ENCODE measurements around the gene ALG12.

ALG12 gene

DNA sequence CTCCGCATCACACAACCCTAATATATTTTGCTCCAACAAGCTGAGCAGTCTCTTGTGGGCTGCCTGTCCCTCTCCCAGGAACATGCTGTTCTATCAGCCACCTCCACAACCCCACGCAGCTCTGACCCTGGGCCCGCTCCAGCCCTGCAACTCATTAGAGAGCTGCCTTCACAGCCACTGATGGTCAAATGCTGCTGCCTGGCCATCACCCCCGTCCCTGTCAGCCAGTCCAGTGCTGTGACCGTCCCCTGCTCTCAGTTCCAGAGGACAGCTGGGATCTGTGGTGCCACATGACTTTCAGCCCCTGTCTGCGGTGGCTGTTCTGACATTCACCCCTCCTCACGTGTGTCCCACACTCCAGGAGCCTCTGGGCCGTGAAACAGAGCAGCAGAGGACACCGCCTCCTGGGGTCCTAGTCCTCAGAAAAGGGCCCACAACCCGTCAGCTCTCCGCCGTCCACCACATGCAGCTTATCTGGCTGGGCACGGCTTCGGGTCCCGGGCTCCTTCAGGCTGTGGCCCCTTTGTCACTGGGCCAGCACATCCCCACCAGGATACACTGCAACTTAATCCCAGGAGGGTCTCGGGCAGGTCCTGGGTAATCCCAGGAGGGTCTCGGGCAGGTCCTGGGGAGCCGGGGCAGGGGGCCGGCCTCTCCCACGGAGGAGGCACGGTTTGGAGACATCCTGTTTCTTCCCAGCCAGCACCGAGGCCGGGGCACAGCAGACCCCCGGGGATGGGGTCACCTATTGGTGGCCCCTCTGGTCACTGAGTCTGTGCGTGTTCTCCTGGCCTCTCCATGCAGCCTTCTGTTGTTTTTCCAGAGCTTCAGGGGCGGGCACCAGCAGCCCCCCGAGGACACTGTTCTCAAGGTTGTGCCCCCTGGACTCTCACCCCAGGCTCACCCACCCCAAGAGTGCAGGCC lies 15.3 kb upstream of the ALG12 start:
- no peak for DNase-seq (ENCODE audit: low read depth in 2 of 3, low spot score in 2 of 3)

DNA sequence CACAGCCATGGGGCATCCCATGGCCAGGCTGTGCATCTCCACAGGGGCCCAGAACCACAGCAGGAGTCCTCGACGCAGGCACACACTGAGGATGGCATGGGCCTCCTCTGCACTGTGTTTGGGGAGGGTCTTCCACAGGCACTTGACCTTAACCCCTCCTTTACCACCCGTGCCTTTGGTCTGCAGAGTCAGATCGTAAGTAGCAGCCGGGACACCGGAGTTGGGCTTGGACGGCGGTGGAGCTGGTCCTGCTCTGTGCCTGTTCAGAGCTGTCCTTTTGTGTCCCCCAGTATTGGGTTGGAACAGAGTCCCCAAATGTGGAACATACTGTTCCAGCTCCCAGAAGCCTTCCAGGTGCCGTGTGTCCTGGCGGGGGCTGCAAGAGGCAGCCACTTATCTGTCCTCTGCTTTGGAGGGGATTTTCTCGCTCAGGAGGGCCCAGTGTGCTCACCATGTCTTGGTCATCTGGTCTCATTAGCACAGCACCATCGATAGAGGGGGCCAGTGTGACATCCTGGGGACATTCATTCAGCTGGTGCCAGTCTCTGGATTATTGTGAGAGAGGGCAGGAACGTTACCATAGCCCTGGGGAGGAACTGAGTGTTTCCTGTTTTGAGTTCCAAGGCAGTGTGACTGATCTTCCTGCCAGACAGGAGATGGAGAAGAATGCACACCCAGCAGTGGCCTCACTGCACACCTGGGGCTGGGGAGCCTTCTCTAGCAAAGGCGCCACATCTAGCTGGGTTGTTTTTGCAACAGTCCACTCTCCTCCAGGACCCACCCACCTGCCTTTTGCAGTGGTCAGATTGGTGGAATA lies 12.6 kb upstream of the ALG12 start:
- DNase-seq (ENCODE audit: low read depth in 2 of 3, low spot score in 2 of 3): no peak

DNA sequence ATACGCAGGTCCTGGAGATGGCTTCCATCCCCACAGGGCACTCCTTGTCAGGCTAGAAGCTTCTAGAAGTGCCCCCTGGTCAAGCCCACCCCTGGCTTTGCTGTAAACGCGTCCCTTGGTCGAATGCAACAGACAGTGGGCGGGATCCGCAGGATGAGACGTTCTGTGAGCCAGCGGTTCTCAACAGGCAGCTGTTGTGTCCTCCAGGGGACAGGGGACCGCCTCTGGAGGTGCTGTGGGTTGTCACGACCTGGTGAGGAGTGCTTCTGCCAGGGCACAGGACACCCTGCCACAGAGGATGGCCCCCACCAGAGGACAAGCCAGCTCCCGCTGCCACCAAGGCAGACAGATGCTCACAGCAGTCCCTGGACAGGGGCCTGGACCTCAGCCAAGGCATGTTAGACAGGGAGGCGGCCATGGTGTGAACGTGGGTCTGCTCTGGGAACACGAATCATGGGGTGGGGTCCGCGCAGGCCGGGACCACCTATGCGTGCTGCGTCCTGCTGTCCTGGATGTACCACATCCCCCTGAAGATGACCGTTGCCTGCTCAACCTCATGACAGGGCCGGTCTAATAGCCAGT lies 11.8 kb upstream of the ALG12 start:
- DNase-seq (ENCODE audit: low read depth in 2 of 3, low spot score in 2 of 3): no peak

DNA sequence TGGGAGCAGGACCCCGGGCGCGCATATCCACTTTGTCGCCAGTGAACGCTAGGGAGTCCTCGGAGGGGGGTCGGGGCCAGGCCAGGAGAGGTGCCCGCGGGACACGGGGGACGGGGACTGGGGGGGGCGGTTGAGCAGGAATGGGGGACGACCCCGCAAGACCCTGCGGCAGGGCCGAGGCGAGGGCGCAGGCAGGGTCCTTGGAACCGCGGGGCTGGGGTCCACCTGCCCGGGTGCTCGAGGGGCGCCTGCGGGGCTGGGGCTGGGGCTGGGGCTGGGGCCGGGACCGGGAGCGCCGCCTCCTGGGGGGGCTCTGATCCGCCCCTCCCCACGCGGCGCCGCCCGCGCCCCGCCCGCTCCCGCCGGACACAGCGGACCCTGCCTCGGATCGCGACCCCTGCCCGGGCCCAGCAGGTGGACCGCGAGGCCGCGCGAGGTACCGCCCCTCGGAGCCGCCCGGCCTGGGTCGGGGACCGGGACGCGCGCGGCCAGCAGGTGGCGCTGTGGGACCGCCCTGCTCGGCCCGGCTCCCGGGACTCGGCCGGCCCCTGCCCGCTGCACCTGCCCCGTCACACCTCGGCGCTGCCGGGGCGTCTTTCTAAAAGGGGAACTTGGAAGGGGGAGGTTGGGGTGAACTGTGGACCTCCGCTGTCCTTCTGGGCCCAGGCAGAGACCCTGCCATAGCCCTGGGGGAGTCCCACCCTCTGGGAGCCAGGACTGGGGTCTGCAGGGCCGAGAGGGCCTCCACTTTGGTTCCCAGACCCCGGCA lies 11.2 kb upstream of the ALG12 start:
- peak in 2 of 3 experiments; percentile 75 to 78 for DNase-seq (ENCODE audit: low read depth in 2 of 3, low spot score in 2 of 3)

DNA sequence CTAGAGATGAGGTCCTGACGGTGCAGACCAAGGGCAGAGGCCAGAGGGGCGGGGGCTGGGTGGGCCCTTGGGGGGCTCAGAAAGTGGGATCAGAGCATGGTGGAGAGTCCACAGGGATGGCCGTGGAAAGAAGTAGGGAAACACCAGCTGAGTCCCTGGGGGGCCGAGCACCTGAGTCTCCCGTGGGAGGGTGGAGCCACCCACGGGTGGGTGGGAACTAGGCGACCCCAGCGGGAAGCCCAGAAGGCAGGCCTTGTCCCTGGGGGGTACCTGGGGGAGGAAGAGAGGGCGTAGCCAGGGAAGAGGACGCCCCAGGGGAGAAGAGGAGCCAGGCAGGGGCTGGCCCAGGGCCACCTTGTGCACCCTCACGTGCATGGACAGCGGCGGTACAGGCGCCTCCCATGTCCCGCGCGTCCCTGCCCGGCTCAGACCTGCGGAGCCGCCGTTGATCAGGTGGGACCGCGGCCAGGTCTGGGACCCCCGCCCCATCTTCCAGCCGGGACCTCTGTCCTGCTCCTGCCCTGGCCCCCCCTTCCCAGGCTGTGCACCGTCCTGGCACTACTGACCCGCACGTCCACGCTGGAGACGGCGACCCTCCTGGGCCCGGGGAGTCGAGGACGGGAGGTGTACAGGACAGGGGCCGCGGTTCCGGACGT lies 10.4 kb upstream of the ALG12 start:
- no peak for DNase-seq (ENCODE audit: low read depth in 2 of 3, low spot score in 2 of 3)

DNA sequence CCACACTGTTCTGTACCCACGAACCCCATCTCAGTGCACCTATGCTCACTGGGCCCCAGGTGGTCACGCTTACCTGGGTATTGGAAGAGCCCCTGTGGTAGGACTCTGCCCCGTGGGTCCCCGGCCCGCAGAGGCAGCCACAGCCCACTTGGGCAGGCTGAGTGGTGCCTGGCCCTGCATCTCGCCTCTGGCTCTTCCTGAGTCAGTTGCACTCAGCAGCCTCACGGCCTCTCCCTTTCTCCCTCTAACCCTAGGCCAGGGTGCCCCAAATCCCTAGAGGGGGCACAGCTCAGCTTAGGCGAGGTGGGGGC lies 9.9 kb upstream of the ALG12 start:
- DNase-seq (ENCODE audit: low read depth in 2 of 3, low spot score in 2 of 3): no peak

DNA sequence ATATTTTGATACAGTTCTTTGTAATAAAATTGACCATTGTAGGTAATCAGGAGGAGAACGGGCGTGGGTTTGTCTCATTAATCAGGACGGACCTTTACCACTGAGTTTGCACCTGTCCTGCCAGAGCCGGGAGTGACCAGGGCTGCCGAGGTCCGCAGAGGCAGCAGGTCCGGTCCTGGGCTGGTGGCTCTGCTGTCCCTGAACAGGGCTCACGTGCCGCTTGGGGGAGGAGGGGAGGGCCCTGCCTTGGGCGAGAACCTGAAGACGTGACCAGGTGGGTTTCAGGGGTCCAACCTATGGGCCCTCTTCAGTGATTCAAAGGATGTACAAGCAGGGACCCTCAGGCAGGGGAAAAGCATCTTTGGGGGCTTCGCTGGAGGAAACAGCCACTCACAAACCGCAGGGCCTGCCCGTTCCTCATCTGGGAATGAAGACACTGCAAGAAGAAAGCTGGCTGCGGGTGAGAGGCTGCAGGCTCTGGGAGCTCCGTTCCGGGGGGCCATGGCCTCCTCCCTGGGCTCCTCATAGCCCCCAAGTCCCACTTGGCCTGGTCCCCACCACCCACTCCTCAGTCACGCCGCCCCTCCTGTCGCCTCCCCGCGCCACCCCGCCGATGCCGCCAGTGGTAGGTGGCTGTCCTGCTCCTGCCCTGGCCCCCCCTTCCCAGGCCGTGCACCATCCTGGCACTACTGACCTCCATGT lies 9.4 kb upstream of the ALG12 start:
- DNase-seq (ENCODE audit: low read depth in 2 of 3, low spot score in 2 of 3): no peak

DNA sequence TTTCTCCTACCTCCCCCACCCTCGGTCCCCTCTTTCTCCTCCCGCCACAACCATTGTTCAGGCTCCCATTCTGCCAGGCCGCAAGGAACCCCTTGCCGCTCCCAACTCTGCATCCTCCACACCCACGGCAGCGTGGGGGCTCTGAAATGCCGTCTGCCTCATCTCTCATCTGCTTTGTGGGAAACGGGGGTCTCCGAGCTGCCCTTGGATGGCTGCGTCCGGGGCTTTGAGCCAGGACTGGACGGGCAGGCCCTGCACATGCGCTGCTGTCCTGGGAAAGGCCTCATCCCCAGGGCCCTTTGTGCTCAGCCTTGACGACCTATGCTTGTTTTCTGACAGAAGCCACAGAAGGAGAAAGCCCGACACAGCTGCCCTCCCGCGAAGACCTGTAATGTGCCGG lies 8.7 kb upstream of the ALG12 start:
- no peak for DNase-seq (ENCODE audit: low read depth in 2 of 3, low spot score in 2 of 3)

DNA sequence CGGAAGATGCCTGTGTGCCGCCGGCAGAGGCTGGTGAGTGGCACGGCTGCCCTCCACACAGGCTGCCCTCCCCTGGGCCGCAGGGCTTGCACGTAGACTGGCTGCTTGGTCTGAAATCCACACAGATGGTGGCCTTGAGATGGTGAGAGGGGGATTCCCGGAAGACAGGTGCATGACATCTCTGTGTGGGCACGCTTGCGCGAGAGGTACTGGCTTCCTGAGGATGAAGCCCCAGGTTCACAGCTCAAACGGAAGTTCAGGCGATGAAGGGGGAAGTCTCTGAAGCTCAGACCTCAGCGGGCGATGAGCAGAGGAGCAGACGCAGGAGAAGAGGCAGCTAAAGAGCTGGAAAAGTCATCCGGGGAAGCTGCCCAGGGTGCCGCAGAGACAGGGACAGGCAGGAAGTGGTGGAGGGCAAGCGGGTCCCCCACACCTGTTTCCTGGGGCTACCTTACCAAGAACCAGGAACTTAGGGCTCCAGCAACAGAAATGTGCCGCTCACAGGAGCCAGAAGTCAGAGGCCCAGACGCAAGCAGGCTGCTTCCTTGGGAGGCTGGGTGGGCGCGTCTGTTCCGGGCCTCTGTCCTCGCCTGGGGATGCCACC lies 7.4 kb upstream of the ALG12 start:
- no peak for DNase-seq (ENCODE audit: low read depth in 2 of 3, low spot score in 2 of 3)

DNA sequence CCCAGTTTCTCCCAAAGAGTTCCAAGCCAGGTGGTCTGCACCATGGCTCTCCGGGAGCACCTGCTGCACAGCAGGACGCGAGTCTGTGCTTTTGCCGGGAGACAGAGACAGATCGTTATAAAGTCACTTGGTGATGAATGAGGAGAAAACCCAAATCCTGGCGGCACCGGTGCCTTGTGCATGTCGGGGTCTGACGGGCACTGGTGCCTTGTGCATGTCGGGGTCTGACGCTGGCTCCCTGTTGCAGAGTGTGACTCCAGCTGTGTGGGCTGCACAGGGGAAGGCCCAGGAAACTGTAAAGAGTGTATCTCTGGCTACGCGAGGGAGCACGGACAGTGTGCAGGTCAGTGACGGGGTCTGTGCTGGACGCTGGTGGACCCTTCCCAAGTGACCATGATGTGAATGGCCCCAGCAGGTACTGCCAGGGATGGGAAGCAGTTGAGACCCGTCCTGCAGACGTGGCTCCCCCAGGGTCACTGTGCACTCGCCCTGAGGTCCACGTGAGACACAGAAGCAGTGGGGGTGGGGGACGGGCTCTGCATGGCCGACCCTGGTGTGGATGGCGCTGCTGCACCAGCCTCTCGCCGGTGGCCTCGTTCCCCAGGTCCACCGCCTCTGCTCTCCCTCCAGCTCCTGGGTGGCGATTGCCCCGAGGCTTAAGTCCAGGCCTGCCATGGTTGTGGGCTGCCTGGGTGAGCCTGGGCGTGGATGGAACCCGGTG lies 6.0 kb upstream of the ALG12 start:
- DNase-seq (ENCODE audit: low read depth in 2 of 3, low spot score in 2 of 3): no peak

DNA sequence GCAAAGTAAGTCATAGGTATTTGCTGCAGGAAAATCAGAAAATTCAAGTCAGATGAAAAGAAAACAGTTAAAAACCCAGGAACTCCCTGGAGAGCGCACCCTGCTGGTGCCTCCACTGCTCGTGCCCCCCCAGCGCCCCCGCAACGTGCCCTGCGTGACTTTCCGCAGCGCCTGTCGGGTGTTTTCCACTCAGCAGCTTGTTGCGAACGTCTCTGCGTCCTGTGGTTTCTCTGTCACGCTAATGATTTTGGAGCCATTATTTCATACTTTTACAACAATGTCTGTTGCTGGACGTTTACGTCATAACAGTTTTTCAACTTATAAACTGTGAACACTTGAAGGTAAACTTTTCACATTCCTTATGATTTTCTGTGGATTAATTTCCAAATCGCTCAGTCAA lies 5.2 kb upstream of the ALG12 start:
- DNase-seq (ENCODE audit: low read depth in 2 of 3, low spot score in 2 of 3): no peak

DNA sequence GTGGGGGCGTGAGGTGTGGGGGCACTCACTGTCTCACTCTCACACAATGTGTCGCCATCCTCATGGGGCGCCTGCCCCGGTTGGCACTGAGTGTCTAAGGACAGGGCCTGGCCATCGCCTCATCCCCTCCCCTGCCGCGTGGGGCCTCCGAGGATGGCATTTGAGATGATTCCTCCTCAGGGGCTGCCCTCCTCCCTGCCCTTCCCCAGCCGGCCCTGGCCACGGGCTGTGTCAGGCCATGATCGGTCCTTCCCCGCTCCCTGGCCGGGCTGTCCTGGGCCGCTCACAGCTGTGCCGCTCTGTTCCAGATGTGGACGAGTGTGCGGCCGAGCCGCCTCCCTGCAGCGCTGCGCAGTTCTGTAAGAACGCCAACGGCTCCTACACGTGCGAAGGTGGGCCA lies 4.7 kb upstream of the ALG12 start:
- no peak for DNase-seq (ENCODE audit: low read depth in 2 of 3, low spot score in 2 of 3)

DNA sequence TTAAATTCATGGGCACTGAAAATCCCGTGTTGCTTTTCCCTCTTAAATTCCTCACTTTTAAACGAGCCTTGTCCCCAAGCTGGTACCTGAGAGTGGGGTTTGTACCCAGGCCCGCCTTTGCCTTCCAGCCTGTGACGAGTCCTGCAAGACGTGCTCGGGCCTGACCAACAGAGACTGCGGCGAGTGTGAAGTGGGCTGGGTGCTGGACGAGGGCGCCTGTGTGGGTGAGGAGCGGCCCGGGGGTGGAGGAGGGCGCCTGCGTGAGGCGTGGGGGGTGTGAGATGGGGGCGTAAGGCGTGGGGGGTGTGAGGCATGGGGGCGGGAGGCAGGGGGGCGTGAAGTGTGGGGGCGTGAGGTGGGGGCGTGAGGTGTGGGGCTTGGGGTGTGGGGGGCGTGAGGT lies 4.2 kb upstream of the ALG12 start:
- DNase-seq (ENCODE audit: low read depth in 2 of 3, low spot score in 2 of 3): no peak

DNA sequence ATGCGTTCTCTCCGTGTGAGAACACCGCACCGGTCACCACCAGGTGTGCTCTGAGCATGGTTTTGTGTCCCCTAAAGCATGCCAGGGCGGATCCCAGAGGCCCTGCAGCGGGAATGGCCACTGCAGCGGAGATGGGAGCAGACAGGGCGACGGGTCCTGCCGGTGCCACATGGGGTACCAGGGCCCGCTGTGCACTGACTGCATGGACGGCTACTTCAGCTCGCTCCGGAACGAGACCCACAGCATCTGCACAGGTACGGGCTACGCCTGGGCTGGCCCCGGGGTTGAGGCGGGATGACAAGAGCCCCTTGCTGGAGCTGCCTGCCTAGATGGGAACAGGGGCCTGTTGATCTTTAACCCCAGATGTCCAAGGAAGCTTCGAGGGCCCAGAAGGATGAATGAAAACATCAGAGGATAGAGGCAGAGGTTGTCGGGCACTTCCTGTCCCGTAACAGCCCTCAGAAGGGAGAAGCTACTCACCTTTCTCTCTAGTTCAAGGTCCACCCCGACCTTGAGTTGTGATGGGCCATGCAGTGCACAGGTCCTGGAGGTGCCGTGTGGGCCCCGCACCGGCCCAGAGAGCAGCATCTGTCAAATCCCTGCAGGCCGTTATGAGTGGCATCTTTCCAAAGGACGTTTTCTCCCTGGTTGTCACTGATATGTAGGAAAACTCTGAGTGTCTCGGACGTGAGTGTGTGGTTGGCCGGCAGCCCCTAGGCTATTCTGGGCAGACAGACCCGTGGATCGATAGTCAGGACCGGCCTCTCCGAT lies 3.5 kb upstream of the ALG12 start:
- DNase-seq (ENCODE audit: low read depth in 2 of 3, low spot score in 2 of 3): no peak

DNA sequence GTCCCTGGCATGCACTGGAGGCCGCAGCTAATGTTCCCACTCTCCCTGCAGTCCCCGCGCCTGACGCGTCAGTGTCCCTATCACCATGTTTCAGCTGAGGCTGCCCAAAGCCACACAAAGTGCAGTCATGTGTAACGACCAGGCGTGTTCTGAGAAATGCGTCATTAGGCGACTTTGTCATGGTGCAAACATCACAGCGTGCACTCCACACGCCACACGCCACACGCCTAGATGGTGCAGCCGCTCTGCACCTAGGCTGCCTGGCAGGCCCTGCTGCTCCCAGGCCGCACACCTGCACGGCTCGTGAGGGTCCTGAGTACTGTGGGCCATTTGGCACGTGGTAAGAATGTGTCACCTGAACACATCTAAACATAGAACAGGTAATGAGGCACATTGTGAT lies 2.6 kb upstream of the ALG12 start:
- no peak for DNase-seq (ENCODE audit: low read depth in 2 of 3, low spot score in 2 of 3)

DNA sequence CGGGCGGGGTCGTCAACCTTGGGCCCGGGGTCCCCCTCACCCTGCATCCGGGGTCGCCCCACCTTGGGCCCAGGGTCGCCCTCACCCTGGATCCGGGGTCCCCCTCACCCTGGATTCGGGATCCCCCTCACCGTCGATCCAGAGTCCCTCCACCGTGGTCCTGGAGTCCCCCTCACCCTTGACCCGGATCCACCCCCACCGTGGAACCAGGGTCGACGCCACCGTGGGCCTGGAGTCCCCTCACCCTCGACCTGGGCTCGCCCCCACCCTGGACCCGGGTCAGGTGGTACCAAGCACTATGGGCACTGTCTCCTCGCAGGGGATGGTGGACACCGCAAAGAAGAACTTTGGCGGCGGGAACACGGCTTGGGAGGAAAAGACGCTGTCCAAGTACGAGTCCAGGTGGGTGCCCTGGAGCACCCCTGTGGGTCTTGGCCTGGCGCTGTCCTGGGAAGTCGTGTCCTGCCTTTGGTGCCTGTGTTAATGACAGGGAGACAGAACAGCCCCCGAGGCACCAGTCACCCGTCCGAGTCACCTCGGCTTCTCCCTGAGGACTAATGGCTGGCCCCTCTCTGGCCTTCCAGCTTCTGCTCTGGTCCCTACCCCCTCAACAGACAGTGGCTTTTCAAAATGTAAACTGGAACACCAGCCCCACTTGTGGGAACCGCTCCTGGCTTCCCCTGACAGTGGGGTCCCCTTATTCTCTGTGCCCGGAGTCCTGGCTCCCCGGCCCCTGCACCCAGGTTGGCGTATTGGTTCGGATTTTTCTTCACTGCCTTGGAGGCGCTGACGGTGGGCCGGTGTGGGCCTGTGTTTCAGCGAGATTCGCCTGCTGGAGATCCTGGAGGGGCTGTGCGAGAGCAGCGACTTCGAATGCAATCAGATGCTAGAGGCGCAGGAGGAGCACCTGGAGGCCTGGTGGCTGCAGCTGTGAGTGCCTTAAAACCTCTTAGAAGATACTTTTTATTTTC lies 958 bp upstream of the ALG12 start:
- DNase-seq (ENCODE audit: low read depth in 2 of 3, low spot score in 2 of 3): no peak

DNA sequence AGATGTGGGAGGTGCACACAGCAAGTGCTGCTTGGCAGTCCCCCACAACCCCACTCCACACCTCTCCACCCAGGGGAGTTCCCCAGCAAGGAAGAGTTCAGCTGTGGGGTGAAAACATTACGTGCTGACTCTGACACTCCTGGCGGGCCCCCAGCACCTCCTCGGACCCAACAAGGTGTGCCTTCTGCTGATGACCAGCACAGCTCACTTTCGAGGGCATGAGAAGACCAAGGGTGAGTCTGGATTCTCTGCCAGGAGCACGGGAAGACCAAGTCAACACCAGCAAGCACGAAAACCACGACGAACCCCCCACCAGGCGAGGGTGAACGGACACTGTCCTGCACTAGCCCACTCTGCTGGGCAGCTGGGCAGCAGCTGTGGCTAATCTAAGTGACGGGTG lies 1.4 kb downstream of the ALG12 start:
- DNase-seq (ENCODE audit: low read depth in 2 of 3, low spot score in 2 of 3): no peak

Measured in activated CD8-positive, alpha-beta memory T cell treated with anti-CD3 and anti-CD28 coated beads for 48 hours (primary cell).